HG02981 (cell line): ENCODE measurements around the gene UBALD2.
"Not testable (repeated sequence)": the region's sequence is repeated elsewhere in the genome, so short reads cannot be mapped to it uniquely, and the experiment has no call there.

Experiments
- ATAC-seq: cut with Tn5 transposase; IDR thresholded peaks from one replicate; pipeline ENCODE4 v1.9.1; 2021; ENCODE audit warnings: mild to moderate bottlenecking, moderate library complexity; ENCODE audit not compliant: unreplicated experiment

Gene UBALD2

DNA sequence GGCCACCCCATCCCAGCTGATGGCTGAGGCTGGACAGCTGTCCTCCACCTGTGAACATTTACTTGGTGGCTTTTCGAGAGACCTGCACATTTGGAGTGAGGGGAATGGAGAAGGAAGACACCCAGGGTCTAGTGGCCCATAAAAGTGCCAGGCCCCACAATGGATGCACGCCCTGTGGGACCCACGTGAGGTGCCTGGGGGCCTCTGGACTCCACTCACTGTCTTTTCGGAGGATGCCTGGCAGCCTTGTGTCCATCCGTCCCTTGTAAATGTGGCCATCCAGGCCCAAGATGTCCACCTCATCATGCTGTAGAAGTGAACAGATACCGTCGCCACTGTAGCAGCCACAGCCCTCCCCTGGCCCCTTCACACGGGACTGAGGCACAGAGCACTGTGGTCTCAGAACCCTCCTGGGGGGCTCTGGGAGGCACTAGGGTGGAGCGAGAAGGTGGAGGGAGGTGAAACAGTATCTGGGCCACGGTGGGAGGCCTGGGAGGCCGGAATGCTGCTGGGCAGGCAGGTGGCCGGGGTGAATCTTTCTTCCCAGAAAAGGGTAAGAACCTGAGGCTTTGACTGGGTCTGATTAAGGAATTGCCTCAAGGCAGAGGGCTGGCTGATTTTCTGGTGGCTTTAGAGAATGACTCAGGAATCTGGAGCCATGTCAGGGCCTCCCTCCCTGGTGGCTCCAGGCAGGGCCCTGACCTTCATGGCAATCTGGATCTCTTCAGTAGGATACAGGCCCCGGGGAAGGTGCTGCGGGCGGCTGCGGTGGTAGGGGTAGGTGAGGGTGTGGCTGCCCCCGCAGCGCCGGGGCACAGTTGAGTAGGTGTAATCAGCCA lies 11.5 kb downstream of the UBALD2 start:
- ATAC-seq: no peak

- ATAC-seq: no peak
These were observed 12.4 kb downstream of the UBALD2 start for GRCh38 chr17:76277300-76278267.

DNA sequence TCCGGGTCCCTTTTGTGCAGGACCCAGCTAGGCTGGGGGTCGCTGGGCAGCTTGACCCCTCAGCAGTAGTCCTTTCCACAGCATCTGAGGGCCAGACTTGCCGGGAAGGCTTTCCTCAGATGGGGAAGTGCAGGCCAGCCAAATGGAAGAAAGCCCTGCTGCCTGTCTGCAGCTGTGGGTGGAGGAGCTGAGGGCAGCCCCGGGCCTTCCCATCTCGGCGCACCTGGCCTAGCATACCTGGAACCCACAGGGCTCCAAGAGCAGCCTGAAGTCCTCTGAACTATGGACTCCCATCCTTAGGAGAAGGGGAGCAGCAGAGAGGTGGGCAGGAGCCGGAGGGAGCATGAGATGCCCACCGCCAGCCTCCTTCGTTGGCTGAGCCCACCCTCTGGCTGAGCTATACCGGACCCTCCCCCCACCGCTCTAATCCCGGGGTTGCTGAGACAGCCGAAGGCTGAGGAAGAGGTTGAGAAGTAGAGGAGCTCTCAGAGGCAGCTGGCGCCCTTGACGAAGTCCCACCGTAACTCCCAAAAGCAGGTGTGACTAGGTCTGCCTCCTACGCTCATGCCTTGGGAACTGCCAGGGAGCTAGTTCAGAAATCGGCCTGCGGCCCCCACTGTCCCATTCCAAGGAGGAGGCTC lies 13.2 kb downstream of the UBALD2 start:
- no peak for ATAC-seq

- ATAC-seq: no peak
These were observed 14.0 kb downstream of the UBALD2 start for GRCh38 chr17:76278952-76279741.

DNA sequence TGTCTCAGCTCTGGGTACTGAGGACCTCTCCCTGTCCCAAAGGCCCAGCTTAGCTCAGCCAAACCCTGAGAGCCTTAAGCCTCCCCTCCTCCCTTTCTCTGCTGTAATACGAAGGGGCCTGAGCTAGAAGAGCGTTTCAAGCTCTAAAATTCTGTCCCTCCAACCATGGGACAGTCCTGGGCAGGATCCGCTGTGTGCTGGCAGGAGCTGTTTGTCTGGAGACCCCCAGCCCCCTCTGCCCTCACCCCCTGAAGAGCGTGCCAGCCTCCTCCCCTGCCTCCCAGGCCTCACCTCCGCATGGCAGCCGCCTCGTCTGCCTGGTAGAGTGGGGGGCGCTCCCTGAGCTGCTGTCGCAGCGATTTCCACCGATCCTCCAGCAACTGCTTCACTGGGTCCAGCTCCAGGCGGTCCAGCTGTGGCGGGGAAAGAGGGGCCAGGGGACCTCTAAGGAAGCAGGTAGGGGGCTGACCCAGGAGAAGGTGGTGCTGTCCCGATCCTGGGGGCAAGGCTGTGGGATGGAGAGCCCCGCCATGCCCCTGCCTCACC lies 14.7 kb downstream of the UBALD2 start:
- no peak for ATAC-seq

DNA sequence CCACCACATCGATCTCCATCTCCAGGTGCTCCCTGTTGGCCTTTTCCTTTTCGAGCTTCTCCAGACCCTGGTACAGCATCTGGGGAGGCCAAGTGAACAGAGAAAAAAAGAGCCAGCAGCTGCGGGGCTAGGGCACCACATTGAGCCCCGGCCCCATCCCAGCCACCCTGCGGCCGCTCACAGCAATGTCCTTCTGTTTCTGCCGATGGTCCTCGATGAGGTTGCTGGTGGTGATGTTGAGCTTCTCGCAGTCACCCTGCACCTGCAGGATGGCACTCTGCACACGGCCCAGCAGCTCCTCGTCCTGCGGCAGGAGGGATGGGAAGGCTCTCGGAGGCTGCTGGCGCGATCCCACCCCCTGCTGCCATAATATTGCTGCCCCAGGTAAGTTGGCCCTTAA lies 15.5 kb downstream of the UBALD2 start:
- ATAC-seq: no peak

- no peak for ATAC-seq
These were observed 16.6 kb downstream of the UBALD2 start for GRCh38 chr17:76281573-76282371.

GRCh38 chr17:76292567-76292966 lies 27.4 kb downstream of the UBALD2 start:
- ATAC-seq: no peak

DNA sequence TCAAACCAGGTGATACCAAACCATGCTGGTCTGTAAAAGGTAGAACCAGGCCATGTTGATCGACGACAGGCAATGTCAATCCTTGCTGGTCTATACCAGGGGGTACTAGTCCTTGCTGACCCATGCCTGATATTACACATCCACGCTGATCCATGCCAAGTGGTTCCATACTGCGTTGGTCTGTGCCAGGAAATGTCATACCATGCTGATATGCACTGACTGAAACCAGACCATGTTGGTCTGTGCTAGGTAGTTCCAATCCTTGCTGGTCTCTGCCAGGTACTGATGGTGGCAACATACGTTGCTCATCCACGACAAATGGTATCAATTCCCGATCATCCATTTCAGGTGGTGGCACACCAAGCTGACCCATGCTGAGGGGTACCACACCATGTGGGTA lies 28.0 kb downstream of the UBALD2 start:
- ATAC-seq: no peak

DNA sequence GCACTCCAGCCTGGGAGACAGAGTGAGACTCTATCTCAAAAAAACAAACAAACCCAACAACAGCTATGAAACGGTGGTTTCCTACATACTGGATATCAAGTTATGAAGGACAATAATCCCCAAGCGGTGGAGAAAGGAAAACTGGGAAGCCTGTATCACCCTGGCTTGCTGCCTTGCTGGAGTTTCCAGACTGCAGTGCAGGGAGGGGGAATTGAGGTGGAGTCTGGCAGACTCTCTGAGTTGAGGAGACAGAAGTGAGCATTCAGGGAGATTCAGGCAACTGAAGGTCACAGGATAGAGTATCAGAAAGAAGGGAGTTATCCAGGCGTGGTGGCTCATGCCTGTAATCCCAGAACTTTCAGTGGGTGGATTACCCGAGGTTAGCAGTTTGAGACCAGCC lies 31.0 kb downstream of the UBALD2 start:
- no peak for ATAC-seq

DNA sequence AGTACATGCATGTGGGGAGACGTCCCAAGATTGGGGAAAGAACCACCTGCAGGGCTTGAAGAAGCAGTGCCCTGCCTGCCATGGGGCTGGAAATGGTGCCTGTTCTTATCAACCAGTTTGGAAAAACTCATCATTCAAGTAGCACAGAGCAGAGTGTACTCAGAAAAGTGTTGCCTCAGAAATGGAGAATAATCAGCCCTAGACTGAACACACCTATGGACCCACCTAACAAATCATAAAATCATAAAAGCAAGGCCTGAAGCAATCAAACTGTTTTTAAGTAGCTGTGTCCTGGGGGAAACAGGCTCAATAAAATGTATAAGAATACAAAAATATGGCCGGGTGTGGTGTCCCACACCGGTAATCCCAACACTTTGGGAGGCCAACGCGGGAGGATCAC lies 31.7 kb downstream of the UBALD2 start:
- no peak for ATAC-seq

GRCh38 chr17:76297436-76297835 lies 32.3 kb downstream of the UBALD2 start:
- no peak for ATAC-seq

DNA sequence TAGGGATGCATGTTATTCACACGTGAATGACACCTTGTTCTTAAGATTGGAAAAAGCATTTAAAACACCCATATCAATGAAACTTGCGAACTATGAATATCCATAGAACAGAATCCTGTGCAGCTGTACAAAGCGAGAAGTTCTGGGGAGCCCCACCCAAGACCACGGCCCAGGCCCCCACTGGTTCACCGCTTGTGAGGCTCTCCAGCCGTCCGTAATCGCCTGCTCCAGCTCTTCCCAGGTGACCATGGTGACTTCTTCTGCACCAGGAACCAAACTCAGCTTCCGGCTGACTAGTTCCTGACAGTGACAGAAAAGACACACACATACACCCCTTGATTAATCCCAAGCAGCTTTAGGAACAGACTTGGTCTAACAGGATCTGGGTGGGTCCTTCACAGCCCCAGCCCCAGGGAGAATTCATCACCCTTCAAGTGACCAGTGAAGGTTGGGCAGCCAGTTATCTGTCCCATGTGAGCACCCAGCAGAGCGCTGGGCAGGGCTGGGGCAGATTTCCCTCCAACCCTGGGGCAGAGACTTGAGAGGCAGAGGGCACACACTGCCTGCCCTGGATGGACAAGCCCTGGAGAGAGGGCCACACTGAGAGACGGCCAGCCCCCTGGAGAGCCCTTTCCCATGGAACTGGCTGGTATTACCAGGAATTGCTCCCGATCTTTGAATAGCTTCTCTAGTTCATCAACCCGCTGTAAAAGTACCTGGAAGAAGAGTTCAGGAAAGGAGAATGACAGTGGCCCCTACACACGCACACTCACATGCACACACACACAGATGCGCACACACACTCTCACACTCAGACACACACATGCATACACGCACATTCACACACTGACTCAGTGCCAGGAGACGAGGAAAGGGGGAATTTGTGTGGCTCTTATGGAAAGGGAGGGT lies 39.3 kb downstream of the UBALD2 start:
- ATAC-seq: no peak

- ATAC-seq: not testable (repeated sequence)
These were observed 39.9 kb downstream of the UBALD2 start for GRCh38 chr17:76305135-76305454.

DNA sequence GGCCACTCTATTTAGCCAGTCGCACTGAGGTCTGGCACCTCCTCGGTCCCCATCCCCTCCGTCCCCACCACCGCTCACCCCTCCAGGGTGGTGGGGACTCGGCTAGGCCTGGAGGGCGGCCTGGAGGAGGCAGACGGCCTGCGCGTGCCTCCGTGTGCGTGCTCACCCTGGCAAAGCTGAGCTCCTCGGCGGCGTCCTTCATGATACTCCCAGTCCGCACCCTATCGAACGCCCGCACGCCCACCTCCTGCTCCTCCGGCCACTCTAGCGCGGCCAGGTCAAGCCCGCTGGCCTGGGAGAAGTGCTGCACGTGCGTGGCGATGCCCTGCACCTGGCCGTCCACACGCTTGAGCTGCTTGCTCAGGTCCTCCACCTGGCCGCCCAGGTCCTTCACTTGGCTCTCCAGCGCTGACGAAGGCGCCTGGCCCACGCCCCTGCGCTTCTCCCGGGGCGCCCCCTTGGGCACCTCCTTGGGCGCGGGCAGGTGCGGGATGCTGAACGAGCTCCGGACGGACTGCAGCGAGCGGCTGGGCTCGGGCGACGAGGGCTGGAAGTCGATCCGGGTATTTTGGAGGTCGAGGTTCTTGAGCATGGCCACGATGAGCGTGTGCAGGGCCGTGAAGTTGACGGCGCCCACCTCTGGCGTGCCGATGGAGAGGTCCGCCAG lies 42.3 kb downstream of the UBALD2 start:
- no peak for ATAC-seq

DNA sequence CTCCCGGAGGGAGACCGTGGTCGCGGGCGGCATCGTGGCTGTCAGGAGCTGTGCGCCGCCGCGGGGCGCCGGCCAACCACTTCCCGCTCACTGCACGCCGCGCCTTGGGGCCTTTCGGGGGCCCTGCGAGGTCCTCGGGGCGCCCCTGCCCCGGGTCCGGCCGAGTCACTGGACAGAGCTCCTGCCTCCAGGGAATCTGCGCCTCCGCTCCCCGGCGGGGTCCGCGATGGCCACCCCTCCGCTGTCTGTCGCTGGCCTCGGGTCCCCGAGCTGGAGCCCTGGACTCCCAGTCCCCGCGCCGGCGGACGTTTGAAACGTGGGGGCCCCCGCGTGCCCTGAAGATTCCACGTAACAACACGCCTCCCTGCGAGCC lies 42.8 kb downstream of the UBALD2 start, which contains the start of gene QRICH2:
Gene QRICH2, minus strand, starts transcription at position 311 of the 373 bp plus-strand sequence. Its CDS starts 278 bp downstream, at position 33.
- ATAC-seq: no peak

GRCh38 chr17:76309461-76309860 lies 44.3 kb downstream of the UBALD2 start:
- no peak for ATAC-seq

- ATAC-seq: no peak
These were observed 47.6 kb downstream of the UBALD2 start for GRCh38 chr17:76312735-76313134.
